Measurements from ENCODE around the gene SLC34A3. TPM values are rescaled to one million over a fixed set of nuclear protein-coding genes. Genes with fewer than 3 reads are reported as not detected.
A peak's percentile ranks its signal among the peaks of the same experiment; 100 is the strongest.

SLC34A3 gene
- total RNA-seq, 2 donors from 2014 or later = not detected

- ATAC-seq = no peak
- Mint-ChIP-seq H3K4me3 (no peak overlapping the region), H3K4me1 (ENCODE audit: low read depth in 2 of 2) (no peaks in the 10 kb centered on the region), H3K9me3 (no peaks in the 10 kb centered on the region), H3K27me3 (no peaks in the 10 kb centered on the region), H3K36me3 (no peaks in the 10 kb centered on the region), H3K27ac (no peak overlapping the region)
- DNase-seq (ENCODE audit: low spot score) = no peak
Observed at GRCh38 chr9:137217276-137218211, 13.2 kb upstream of the SLC34A3 start.

- Mint-ChIP-seq H3K36me3 (no peaks in the 10 kb centered on the region), H3K27me3 (no peaks in the 10 kb centered on the region), H3K27ac (no peak overlapping the region), H3K9me3 (no peaks in the 10 kb centered on the region), H3K4me1 (ENCODE audit: low read depth in 2 of 2) (peaks cover 0 to 3% of the 10 kb centered on the region in 2 donors), H3K4me3 (no peak overlapping the region)
- ATAC-seq (no peak), DNase-seq (ENCODE audit: low spot score) (no peak)
Observed at GRCh38 chr9:137218212-137218753, 12.4 kb upstream of the SLC34A3 start.

GRCh38 chr9:137218754-137219271 is 11.9 kb upstream of the SLC34A3 start:
- Mint-ChIP-seq H3K9me3 (no peaks in the 10 kb centered on the region), H3K27ac (no peak overlapping the region), H3K36me3 (no peaks in the 10 kb centered on the region), H3K4me3 (no peak overlapping the region), H3K27me3 (no peaks in the 10 kb centered on the region), H3K4me1 (ENCODE audit: low read depth in 2 of 2) (peaks cover 0 to 3% of the 10 kb centered on the region in 2 donors)
- ATAC-seq (no peak), DNase-seq (ENCODE audit: low spot score) (no peak)

GRCh38 chr9:137219757-137220316 is 10.9 kb upstream of the SLC34A3 start:
- no peak for DNase-seq (ENCODE audit: low spot score)

GRCh38 chr9:137220317-137221094 is 10.2 kb upstream of the SLC34A3 start:
- Mint-ChIP-seq H3K9me3 (no peaks in the 10 kb centered on the region), H3K27ac (no peak overlapping the region), H3K27me3 (no peaks in the 10 kb centered on the region), H3K4me1 (ENCODE audit: low read depth in 2 of 2) (peaks cover 0 to 3% of the 10 kb centered on the region in 2 donors), H3K36me3 (no peaks in the 10 kb centered on the region), H3K4me3 (no peak overlapping the region)
- DNase-seq (ENCODE audit: low spot score) (no peak), ATAC-seq (no peak)

More at GRCh38 chr9:137219757-137220316, 10.9 kb upstream of the SLC34A3 start:
- H3K4me1 Mint-ChIP-seq (ENCODE audit: low read depth in 2 of 2) = peaks cover 0 to 3% of the 10 kb centered on the region in 2 donors
- H3K27ac Mint-ChIP-seq = no peak overlapping the region
- no peaks in the 10 kb centered on the region for H3K9me3 Mint-ChIP-seq
- H3K27me3 Mint-ChIP-seq = no peaks in the 10 kb centered on the region
- ATAC-seq = no peak
- H3K4me3 Mint-ChIP-seq = no peak overlapping the region
- H3K36me3 Mint-ChIP-seq = no peaks in the 10 kb centered on the region

GRCh38 chr9:137221095-137221505 is 9.6 kb upstream of the SLC34A3 start:
- Mint-ChIP-seq H3K4me1 (ENCODE audit: low read depth in 2 of 2) (peaks cover 0 to 3% of the 10 kb centered on the region in 2 donors), H3K9me3 (no peaks in the 10 kb centered on the region), H3K27ac (no peak overlapping the region), H3K4me3 (no peak overlapping the region), H3K36me3 (no peaks in the 10 kb centered on the region), H3K27me3 (no peaks in the 10 kb centered on the region)
- ATAC-seq (no peak), DNase-seq (ENCODE audit: low spot score) (no peak)

GRCh38 chr9:137221506-137222111 is 9.1 kb upstream of the SLC34A3 start:
- no peak for DNase-seq (ENCODE audit: low spot score)
- no peak overlapping the region for H3K27ac Mint-ChIP-seq
- H3K4me3 Mint-ChIP-seq = no peak overlapping the region
- peaks cover 0 to 3% of the 10 kb centered on the region in 2 donors for H3K4me1 Mint-ChIP-seq (ENCODE audit: low read depth in 2 of 2)
- no peaks in the 10 kb centered on the region for H3K9me3 Mint-ChIP-seq
- no peaks in the 10 kb centered on the region for H3K36me3 Mint-ChIP-seq
- no peak for ATAC-seq
- no peaks in the 10 kb centered on the region for H3K27me3 Mint-ChIP-seq

- H3K9me3 Mint-ChIP-seq = no peaks in the 10 kb centered on the region
- H3K36me3 Mint-ChIP-seq = no peaks in the 10 kb centered on the region
- H3K4me1 Mint-ChIP-seq (ENCODE audit: low read depth in 2 of 2) = peaks cover under 1 to 3% of the 10 kb centered on the region in 2 donors
- no peak for ATAC-seq
- peak within 1 kb of the TSS; percentile 75 for H3K4me3 Mint-ChIP-seq
- DNase-seq (ENCODE audit: low spot score) = no peak
- peak within 1 kb of the TSS; percentile 21 to 71 for H3K27ac Mint-ChIP-seq
- peaks cover 0 to 2% of the 10 kb centered on the region in 2 donors for H3K27me3 Mint-ChIP-seq
Observed at GRCh38 chr9:137222190-137223077, 8.3 kb upstream of the SLC34A3 start, which contains the start of gene RNF208. RNF208 (minus strand) TSS chr9:137222240; CDS start chr9:137221212, 1,028 bp downstream.

- peaks cover 5 to 6% of the 10 kb centered on the region in 2 donors for H3K4me1 Mint-ChIP-seq (ENCODE audit: low read depth in 2 of 2)
- no peaks in the 10 kb centered on the region for H3K9me3 Mint-ChIP-seq
Observed at GRCh38 chr9:137223078-137223970, 7.4 kb upstream of the SLC34A3 start.

GRCh38 chr9:137224830-137225694 is 5.6 kb upstream of the SLC34A3 start, which contains the start of gene CYSRT1:
CYSRT1 (plus strand) TSS chr9:137225174; CDS start chr9:137225622, 448 bp downstream.
- Mint-ChIP-seq H3K27me3 (peaks cover 3 to 7% of the 10 kb centered on the region in 2 donors), H3K9me3 (no peaks in the 10 kb centered on the region)
- no peak for ATAC-seq

More at GRCh38 chr9:137223078-137223970, 7.4 kb upstream of the SLC34A3 start:
- Mint-ChIP-seq H3K27ac (peak overlapping the region; percentile 21 to 71), H3K4me3 (peak overlapping the region; percentile 75), H3K36me3 (no peaks in the 10 kb centered on the region), H3K27me3 (peaks cover 3 to 7% of the 10 kb centered on the region in 2 donors)
- DNase-seq (ENCODE audit: low spot score) (peak; percentile 99), ATAC-seq (peak; percentile 96 to 97)

More at GRCh38 chr9:137224830-137225694, 5.6 kb upstream of the SLC34A3 start, which contains the start of gene CYSRT1:
- Mint-ChIP-seq H3K36me3 (no peaks in the 10 kb centered on the region), H3K27ac (no peak within 1 kb of the TSS), H3K4me3 (peak within 1 kb of the TSS; percentile 75), H3K4me1 (ENCODE audit: low read depth in 2 of 2) (peaks cover 5 to 6% of the 10 kb centered on the region in 2 donors)
- DNase-seq (ENCODE audit: low spot score) = no peak

All from natural killer cell treated with Interleukin-12 subunit alpha and Interleukin-12 subunit beta and Interleukin-15 and Interleukin-18, amount 100 ng/mL, for 72 hours (primary cell).